Upper lobe of left lung (tissue), 6 donors: ENCODE measurements around the gene CACNA1S. TPM values are rescaled to one million over a fixed set of nuclear protein-coding genes. Genes with fewer than 3 reads are reported as not detected.

ENCODE experiments used
- ATAC-seq, 2 donors: fragments of 200-7000 bp; cut with Tn5 transposase; one replicate each; pipeline ENCODE4 v1.9.1; 2022; ENCODE audit warnings: mild to moderate bottlenecking in 2 of 2, moderate library complexity in 2 of 2; ENCODE audit not compliant: low FRiP score in 2 of 2
- DNase-seq, 2 donors: peaks; one replicate each; pipeline ENCODE4 v3.0.0-alpha.2; 2019 to 2020
- H3K27ac ChIP-seq, 4 donors: fragments of 200-600 bp; sonication (generic); one replicate each; pipeline ENCODE4 v1.5.1; 2016 to 2019
- H3K27me3 ChIP-seq, 4 donors: fragments of 200-600 bp; sonication (generic); one replicate each; pipeline ENCODE4 v1.5.1; 2017 to 2019
- H3K36me3 ChIP-seq, 4 donors: fragments of 200-600 bp; sonication (generic); one replicate each; pipeline ENCODE4 v1.5.1; 2016 to 2019
- H3K4me1 ChIP-seq, 4 donors: fragments of 200-600 bp; sonication (generic); one replicate each; pipeline ENCODE4 v1.5.1; 2018 to 2019
- H3K4me3 ChIP-seq, 4 donors: fragments of 200-600 bp; sonication (generic); one replicate each; pipeline ENCODE4 v1.5.1; 2017 to 2019; ENCODE audit warnings: mild to moderate bottlenecking in 2 of 4, moderate library complexity in 1 of 4
- H3K9me3 ChIP-seq, 4 donors: fragments of 200-600 bp; sonication (generic); one replicate each; pipeline ENCODE4 v1.5.1; 2018 to 2019
- EP300 ChIP-seq, 4 donors: sonication (generic); formaldehyde crosslinking; IDR thresholded peaks; one replicate each; pipeline ENCODE4 v1.5.1; 2017; ENCODE audit warnings: antibody characterized with exemption in 4 of 4, control low read depth in 2 of 4
- POLR2A ChIP-seq, 4 donors: fragments of 450-650 bp; IDR thresholded peaks; one replicate each; pipeline ENCODE4 v1.5.1; 2016 to 2017; ENCODE audit warnings: antibody characterized with exemption in 4 of 4, mild to moderate bottlenecking in 2 of 4
- POLR2AphosphoS5 ChIP-seq, 2 donors: sonication (generic); formaldehyde crosslinking; IDR thresholded peaks; one replicate each; pipeline ENCODE4 v1.5.1; 2017; ENCODE audit warnings: antibody characterized with exemption in 2 of 2
- WGBS, 2 donors: methylation state at CpG; one replicate each; pipeline ENCODE4 v1.1.5; 2017 to 2018; 5-methylcytosine and 5-hydroxymethylcytosine counted together
- total RNA-seq, 6 donors: library from RNA; depleted of rRNA in 4 of 6; stranded (reverse); fragments of >200 nt in 4 of 6; gene quantifications; one replicate each; pipeline versions ENCODE4 v1.1.0 to v1.2.1, GENCODE V29; 2016 to 2021
- TF ChIP-seq, protein P1 (sequence below), 6 experiments: fragments of 450-650 bp in 4 of 6; fragments of 200-600 bp in 2 of 6; sonication (generic) in 2 of 6; IDR thresholded peaks; one replicate each; pipeline ENCODE4 v1.5.1; 2016 to 2019; ENCODE audit warnings: antibody characterized with exemption in 6 of 6
- donor health status: DM: no; HTN: no; CAD: no; lungs with moderate emphysema.
- donor health status: DM: no; HTN: yes; CAD: no; lungs with severe emphysema.

The CACNA1S gene
- total RNA-seq, 6 donors from 2014 or later: 0.03 to 0.30 (median 0.10) TPM; not detected in 3

GRCh38 chr1:201061886-201062285, 50.3 kb downstream of the CACNA1S start:
- ATAC-seq: no peak
- TF ChIP-seq EP300 (IDR thresholded peaks at IDR 0.05) (no peak), POLR2AphosphoS5 (IDR thresholded peaks at IDR 0.05) (no peak), POLR2A (IDR thresholded peaks at IDR 0.05) (no peak)
- TF ChIP-seq, protein P1, sequence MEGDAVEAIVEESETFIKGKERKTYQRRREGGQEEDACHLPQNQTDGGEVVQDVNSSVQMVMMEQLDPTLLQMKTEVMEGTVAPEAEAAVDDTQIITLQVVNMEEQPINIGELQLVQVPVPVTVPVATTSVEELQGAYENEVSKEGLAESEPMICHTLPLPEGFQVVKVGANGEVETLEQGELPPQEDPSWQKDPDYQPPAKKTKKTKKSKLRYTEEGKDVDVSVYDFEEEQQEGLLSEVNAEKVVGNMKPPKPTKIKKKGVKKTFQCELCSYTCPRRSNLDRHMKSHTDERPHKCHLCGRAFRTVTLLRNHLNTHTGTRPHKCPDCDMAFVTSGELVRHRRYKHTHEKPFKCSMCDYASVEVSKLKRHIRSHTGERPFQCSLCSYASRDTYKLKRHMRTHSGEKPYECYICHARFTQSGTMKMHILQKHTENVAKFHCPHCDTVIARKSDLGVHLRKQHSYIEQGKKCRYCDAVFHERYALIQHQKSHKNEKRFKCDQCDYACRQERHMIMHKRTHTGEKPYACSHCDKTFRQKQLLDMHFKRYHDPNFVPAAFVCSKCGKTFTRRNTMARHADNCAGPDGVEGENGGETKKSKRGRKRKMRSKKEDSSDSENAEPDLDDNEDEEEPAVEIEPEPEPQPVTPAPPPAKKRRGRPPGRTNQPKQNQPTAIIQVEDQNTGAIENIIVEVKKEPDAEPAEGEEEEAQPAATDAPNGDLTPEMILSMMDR (IDR thresholded peaks at IDR 0.05): no peak

GRCh38 chr1:201061049-201061448, 51.2 kb downstream of the CACNA1S start:
- Histone ChIP-seq H3K9me3 (no peaks in the 10 kb centered on the region), H3K4me1 (peaks cover 0 to 3% (median 0%) of the 10 kb centered on the region in 4 donors), H3K27ac (no peak overlapping the region), H3K36me3 (no peaks in the 10 kb centered on the region), H3K27me3 (no peaks in the 10 kb centered on the region), H3K4me3 (no peak overlapping the region)
- 90 to 95% methylated on average over 3 to 4 of the region's 4 CpGs for WGBS, 2 donors
- TF ChIP-seq EP300 (IDR thresholded peaks at IDR 0.05): no peak
- DNase-seq (no peak), ATAC-seq (no peak)

More at GRCh38 chr1:201061886-201062285, 50.3 kb downstream of the CACNA1S start:
- Histone ChIP-seq H3K4me3 (no peak overlapping the region), H3K4me1 (peaks cover 0 to 3% (median 0%) of the 10 kb centered on the region in 4 donors), H3K27me3 (no peaks in the 10 kb centered on the region), H3K36me3 (no peaks in the 10 kb centered on the region), H3K27ac (no peak overlapping the region), H3K9me3 (no peaks in the 10 kb centered on the region)
- WGBS, 2 donors: 94 to 98% methylated on average over 5 to 12 of the region's 12 CpGs
- no peak for DNase-seq

DNA sequence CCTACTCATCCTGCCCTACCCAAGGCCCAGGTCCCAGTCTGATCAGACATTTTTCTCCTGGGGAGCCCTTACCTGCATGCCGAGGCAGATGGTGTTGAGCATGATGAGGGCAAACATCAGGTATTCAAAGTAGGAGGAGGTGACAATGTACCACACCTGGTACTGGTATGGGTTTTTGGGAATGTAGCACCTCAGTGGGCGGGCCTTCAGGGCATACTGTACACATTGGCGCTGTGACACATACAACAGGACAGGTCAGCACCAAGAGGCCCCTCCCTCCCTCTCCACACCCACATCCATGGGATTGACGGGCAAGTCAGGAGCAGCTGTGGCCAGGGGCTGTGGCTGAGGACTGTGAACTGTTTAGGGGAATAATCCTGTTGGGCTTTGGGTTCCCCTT, 51.6 kb downstream of the CACNA1S start:
- TF ChIP-seq, protein P1 (IDR thresholded peaks at IDR 0.05): no peak
- TF ChIP-seq POLR2A (IDR thresholded peaks at IDR 0.05): no peak
- TF ChIP-seq POLR2AphosphoS5 (IDR thresholded peaks at IDR 0.05): no peak
- no peak for TF ChIP-seq EP300 (IDR thresholded peaks at IDR 0.05)
- Histone ChIP-seq H3K4me1 (peaks cover 0 to 3% (median 0%) of the 10 kb centered on the region in 4 donors), H3K9me3 (no peaks in the 10 kb centered on the region), H3K36me3 (no peaks in the 10 kb centered on the region), H3K4me3 (no peak overlapping the region), H3K27ac (no peak overlapping the region), H3K27me3 (no peaks in the 10 kb centered on the region)
- no peak for DNase-seq
- ATAC-seq: no peak
- WGBS, 2 donors: 92 to 98% methylated on average over 3 to 4 of the region's 4 CpGs

DNA sequence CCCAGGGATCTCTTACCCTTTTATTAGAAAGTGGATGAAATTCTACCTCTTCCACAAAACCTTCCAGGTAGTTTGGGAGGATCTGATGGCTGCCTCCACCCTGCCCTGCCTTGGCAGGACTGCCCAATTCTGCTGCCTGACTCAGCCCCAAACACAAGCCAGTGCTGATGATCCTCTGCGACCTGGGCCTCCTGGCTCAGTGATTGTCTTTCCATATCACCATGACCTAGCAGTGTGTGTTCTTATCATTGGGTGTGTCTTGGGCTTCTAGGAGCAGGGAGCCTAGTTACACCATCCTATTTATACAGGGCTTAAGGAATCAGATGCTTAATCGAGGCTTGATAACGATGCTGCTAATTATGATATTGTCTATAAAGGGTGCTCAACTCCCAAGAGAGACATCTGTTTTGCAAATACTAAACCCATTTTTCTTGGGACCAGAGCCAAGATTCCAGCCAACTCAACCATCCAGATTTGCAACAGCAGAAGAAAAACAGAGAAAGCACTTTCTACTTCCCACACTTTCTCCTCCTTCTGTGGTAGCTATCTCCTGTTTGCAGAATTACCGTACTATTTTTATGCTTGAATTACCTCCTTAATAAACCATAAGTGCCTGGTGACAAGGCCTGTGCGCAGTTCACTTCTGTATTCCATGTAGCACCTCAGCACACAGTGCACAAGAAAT, 52.2 kb downstream of the CACNA1S start:
- DNase-seq: no peak
- Histone ChIP-seq H3K4me1 (peaks cover 0 to 4% (median 2%) of the 10 kb centered on the region in 4 donors), H3K27ac (no peak overlapping the region), H3K4me3 (no peak overlapping the region), H3K27me3 (no peaks in the 10 kb centered on the region), H3K9me3 (no peaks in the 10 kb centered on the region), H3K36me3 (no peaks in the 10 kb centered on the region)
- ATAC-seq: no peak
- TF ChIP-seq POLR2A (IDR thresholded peaks at IDR 0.05): no peak
- TF ChIP-seq EP300 (IDR thresholded peaks at IDR 0.05): no peak
- TF ChIP-seq POLR2AphosphoS5 (IDR thresholded peaks at IDR 0.05): no peak
- TF ChIP-seq, protein P1 (IDR thresholded peaks at IDR 0.05): no peak
- 65% methylated on average over 5 of the region's 5 CpGs for WGBS, 2 donors

GRCh38 chr1:201059401-201059800, 52.8 kb downstream of the CACNA1S start:
- Histone ChIP-seq H3K9me3 (no peaks in the 10 kb centered on the region), H3K36me3 (no peaks in the 10 kb centered on the region), H3K27ac (no peak overlapping the region), H3K4me3 (no peak overlapping the region), H3K27me3 (no peaks in the 10 kb centered on the region), H3K4me1 (peaks cover 0 to 4% (median 2%) of the 10 kb centered on the region in 4 donors)
- 83 to 91% methylated on average over 3 of the region's 3 CpGs for WGBS, 2 donors
- no peak for TF ChIP-seq POLR2A (IDR thresholded peaks at IDR 0.05)
- no peak for TF ChIP-seq POLR2AphosphoS5 (IDR thresholded peaks at IDR 0.05)
- TF ChIP-seq, protein P1 (IDR thresholded peaks at IDR 0.05): no peak
- TF ChIP-seq EP300 (IDR thresholded peaks at IDR 0.05): no peak
- no peak for DNase-seq
- no peak for ATAC-seq
